T-helper 1 cell treated with Interleukin-12 subunit alpha and Interleukin-12 subunit beta and Interleukin-4 antibody, amounts not matched to agents 30 μg/mL and 1 μg/mL, for 36 hours (primary cell): ENCODE results near the gene CAMK4.

ENCODE experiments used
- H3K27ac Mint-ChIP-seq: one replicate; pipeline ENCODE4 v1.8.0; 2021; ENCODE audit warnings: mild to moderate bottlenecking, mixed read lengths
- H3K27me3 Mint-ChIP-seq: one replicate; pipeline ENCODE4 v1.8.0; 2021; ENCODE audit warnings: low read depth, mixed read lengths
- H3K36me3 Mint-ChIP-seq: one replicate; pipeline ENCODE4 v1.8.0; 2021; ENCODE audit warnings: low read depth, mixed read lengths
- H3K4me1 Mint-ChIP-seq: one replicate; pipeline ENCODE4 v1.8.0; 2021; ENCODE audit warnings: low read depth, mixed read lengths
- H3K4me3 Mint-ChIP-seq: one replicate; pipeline ENCODE4 v1.8.0; 2021; ENCODE audit warnings: mild to moderate bottlenecking, moderate library complexity, mixed read lengths
- H3K9me3 Mint-ChIP-seq: one replicate; pipeline ENCODE4 v1.8.0; 2021; ENCODE audit warnings: mixed read lengths

Gene CAMK4

DNA sequence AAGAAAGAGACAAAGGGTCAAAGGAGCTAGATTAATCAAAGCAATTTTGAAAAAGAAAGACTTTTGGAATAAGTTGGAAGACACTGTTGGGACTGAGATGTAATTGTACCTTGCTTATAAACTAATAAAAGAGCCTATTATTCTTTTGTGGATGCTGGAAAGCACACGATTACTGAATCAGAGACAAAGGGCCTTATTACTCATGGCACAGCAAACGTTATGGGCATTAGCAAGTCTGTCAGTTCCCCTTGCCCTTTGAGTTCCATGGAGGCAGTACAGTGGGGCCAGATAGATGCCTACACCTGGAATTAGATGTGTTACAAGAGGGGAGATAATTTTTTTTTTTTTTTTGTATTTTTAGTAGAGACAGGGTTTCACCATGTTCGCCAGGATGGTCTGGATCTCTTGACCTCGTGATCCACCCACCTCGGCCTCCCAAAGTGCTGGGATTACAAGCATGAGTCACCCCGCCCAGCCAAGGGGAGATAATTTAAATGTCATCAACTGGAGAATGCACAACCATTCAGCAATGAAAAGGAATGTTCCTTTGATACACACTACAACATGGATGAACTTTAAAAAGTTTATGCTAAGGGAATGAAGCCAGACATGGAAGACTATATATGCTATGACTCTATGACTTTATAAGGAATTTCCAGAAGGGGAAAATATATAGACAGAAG is 159.2 kb downstream of the CAMK4 start:
- no peak overlapping the region for H3K27ac Mint-ChIP-seq
- H3K4me3 Mint-ChIP-seq, result no peak overlapping the region
- H3K27me3 Mint-ChIP-seq, result no peaks in the 10 kb centered on the region
- H3K9me3 Mint-ChIP-seq, result no peaks in the 10 kb centered on the region
- no peaks in the 10 kb centered on the region for H3K4me1 Mint-ChIP-seq
- H3K36me3 Mint-ChIP-seq, result peaks cover 14% of the 10 kb centered on the region

DNA sequence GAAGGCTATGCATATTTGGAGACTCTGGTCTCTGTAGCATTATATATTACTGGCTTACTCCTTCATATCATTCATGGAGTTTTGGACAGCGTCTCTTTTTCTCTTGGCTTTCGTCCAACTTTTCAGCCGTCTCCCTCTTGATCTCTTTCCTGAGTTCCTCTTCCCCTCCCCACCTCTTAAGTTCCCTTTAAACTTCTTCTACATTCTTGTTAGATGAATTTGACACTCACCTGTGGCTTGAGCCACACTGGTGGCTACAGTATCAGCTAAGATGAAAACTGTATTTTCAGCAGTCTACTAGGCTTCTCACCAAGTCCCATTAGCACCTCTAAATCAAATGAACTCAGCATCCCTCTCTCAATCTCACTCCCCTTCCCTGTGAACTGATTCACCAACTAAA is 160.0 kb downstream of the CAMK4 start:
- Mint-ChIP-seq H3K4me3 (no peak overlapping the region), H3K9me3 (no peaks in the 10 kb centered on the region), H3K36me3 (peaks cover 17% of the 10 kb centered on the region), H3K27ac (no peak overlapping the region), H3K4me1 (no peaks in the 10 kb centered on the region), H3K27me3 (no peaks in the 10 kb centered on the region)

DNA sequence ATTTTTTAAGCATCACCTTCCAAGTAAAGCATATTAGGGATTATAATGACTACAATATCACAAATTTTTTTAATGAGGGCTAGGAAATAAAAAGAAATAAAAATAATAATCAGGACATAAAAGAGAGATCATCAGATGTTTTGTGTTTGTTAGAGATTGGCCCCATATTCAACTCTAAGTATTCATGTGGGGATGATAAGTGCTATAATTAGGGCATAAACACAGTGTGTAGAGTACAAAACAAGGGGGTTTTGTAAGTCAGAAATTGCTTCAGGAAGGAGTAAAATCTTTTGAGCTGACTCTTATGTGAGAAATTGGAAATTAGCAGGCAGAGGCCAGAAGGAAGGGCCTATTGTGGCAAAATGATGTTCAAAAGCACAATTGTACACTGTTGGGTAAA is 160.9 kb downstream of the CAMK4 start:
- H3K4me1 Mint-ChIP-seq, result no peaks in the 10 kb centered on the region
- no peaks in the 10 kb centered on the region for H3K9me3 Mint-ChIP-seq
- peaks cover 17% of the 10 kb centered on the region for H3K36me3 Mint-ChIP-seq
- no peak overlapping the region for H3K27ac Mint-ChIP-seq
- H3K27me3 Mint-ChIP-seq, result no peaks in the 10 kb centered on the region
- no peak overlapping the region for H3K4me3 Mint-ChIP-seq

GRCh38 chr5:111385970-111386831 is 162.0 kb downstream of the CAMK4 start:
- H3K9me3 Mint-ChIP-seq, result no peaks in the 10 kb centered on the region
- H3K27ac Mint-ChIP-seq, result no peak overlapping the region
- H3K4me3 Mint-ChIP-seq, result no peak overlapping the region
- H3K36me3 Mint-ChIP-seq, result peaks cover 16% of the 10 kb centered on the region
- H3K27me3 Mint-ChIP-seq, result no peaks in the 10 kb centered on the region
- no peaks in the 10 kb centered on the region for H3K4me1 Mint-ChIP-seq

DNA sequence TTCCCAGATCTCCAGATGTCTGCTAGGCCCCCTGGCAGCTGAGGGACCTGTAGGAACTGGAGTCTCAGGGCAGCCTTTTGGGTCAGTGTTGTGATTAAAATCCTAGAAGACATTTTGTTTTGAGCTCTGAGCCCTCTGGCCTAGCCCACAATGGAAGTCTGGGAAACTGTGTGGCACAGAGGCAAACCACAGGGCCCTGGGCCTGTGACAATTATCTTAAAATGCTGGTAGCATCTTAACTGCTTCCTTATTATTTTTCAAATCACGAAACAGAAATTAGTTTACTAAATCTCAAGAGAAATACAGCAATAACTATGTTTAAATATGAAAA is 162.6 kb downstream of the CAMK4 start:
- H3K4me1 Mint-ChIP-seq, result no peaks in the 10 kb centered on the region
- no peak overlapping the region for H3K27ac Mint-ChIP-seq
- peaks cover 17% of the 10 kb centered on the region for H3K36me3 Mint-ChIP-seq
- no peaks in the 10 kb centered on the region for H3K27me3 Mint-ChIP-seq
- H3K4me3 Mint-ChIP-seq, result no peak overlapping the region
- no peaks in the 10 kb centered on the region for H3K9me3 Mint-ChIP-seq

- no peaks in the 10 kb centered on the region for H3K4me1 Mint-ChIP-seq
- peaks cover 17% of the 10 kb centered on the region for H3K36me3 Mint-ChIP-seq
- no peaks in the 10 kb centered on the region for H3K9me3 Mint-ChIP-seq
- no peak overlapping the region for H3K27ac Mint-ChIP-seq
- H3K4me3 Mint-ChIP-seq, result no peak overlapping the region
- H3K27me3 Mint-ChIP-seq, result no peaks in the 10 kb centered on the region
These were observed 163.2 kb downstream of the CAMK4 start for GRCh38 chr5:111387361-111387760.

DNA sequence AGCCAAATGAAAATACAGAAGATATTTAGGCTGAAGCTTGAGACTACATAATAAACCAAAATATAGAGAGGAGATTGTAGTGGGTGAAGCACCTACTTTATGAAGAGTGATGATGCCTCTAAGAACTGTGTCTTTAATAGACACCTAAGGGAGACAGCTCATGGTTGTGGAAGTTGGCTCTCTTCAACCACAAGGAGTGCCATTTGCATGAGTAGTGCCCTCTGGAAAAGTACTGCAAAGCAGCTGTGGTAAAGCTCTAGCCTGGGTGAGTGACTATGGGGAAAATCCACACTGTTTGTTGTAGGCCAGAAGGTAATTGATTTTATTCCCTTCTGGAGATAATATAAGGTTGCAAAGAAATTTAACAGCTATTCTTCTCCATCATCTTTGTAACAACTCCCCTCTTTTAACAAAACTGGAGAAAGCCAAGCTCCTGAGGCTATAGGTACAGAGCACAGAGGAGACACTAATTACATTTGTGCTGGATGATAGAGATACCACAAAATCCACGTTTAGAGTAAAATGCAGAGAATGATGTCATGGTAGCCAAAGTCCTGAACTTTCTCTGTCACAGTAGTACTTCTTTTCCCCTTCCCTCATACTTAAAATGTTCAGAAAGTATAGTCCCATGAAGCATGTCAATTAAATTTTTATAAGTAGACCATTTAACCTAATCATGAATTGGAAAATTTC is 165.4 kb downstream of the CAMK4 start:
- Mint-ChIP-seq H3K27me3 (no peaks in the 10 kb centered on the region), H3K4me3 (no peak overlapping the region), H3K36me3 (peaks cover 19% of the 10 kb centered on the region), H3K9me3 (no peaks in the 10 kb centered on the region), H3K27ac (no peak overlapping the region), H3K4me1 (no peaks in the 10 kb centered on the region)

DNA sequence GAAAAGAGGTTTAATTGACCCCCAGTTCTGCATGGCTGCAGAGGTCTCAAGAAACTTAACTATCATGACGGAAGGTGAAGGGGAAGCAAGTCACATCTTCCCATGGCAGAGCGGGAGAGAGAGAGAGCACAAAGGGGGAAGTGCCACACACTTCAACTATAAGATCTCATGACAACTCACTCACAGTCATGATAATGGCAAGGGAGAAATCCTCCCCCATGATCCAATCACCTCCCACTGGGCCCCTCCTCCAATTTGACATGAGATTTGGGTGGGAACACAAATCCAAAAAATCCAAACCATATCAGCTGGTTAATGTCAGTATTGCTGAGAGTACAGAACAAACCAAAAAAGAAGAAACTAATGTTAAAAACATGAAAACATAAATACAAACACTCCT is 168.0 kb downstream of the CAMK4 start:
- Mint-ChIP-seq H3K4me1 (no peaks in the 10 kb centered on the region), H3K27ac (no peak overlapping the region), H3K9me3 (no peaks in the 10 kb centered on the region), H3K36me3 (peaks cover 19% of the 10 kb centered on the region), H3K27me3 (no peaks in the 10 kb centered on the region), H3K4me3 (no peak overlapping the region)

- Mint-ChIP-seq H3K36me3 (peaks cover 19% of the 10 kb centered on the region), H3K27ac (no peak overlapping the region), H3K9me3 (no peaks in the 10 kb centered on the region), H3K4me3 (no peak overlapping the region), H3K27me3 (no peaks in the 10 kb centered on the region), H3K4me1 (peaks cover 14% of the 10 kb centered on the region)
These were observed 170.4 kb downstream of the CAMK4 start for GRCh38 chr5:111394586-111394985.

DNA sequence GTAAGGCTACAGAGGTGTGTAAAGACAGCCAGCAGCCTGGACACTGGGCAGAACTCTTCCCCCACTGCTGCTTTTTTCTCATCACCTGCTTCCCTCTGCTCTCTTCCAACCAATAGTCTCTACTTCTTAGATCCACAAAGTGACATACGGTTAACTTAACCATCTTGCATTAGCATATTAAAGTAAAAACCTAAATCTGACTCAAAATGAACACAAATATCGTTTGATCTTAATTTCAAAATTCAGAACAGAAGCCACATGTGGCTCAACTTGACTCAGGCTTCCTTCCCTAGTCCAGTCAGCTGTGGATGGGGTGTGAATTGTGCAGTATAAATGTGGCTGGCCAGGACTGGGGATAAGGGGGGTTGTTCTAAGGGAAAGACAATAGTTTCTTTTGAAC is 173.8 kb downstream of the CAMK4 start:
- H3K36me3 Mint-ChIP-seq, result peaks cover 20% of the 10 kb centered on the region
- H3K9me3 Mint-ChIP-seq, result no peaks in the 10 kb centered on the region

DNA sequence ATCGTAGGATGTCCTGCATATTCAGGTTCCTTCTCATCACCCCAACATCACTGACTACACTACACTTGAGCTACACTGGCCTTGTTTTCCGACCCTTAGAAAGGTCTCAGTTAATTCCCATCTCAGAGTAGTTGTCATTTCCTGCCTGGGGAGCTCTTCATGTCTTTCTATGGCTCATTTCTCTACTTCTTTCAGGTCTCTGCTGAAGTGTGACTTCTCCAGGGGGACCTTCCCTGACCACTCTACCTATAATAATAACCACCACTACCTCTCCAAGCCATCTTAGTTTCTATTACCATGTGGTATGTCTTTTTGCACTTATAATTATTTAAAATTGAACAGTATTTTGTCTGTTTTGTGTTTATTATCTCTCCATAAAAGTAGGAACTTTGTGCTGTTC is 174.9 kb downstream of the CAMK4 start:
- Mint-ChIP-seq H3K4me3 (no peak overlapping the region), H3K27ac (no peak overlapping the region), H3K36me3 (peaks cover 24% of the 10 kb centered on the region), H3K27me3 (no peaks in the 10 kb centered on the region), H3K9me3 (no peaks in the 10 kb centered on the region), H3K4me1 (peaks cover 14% of the 10 kb centered on the region)

More for the DNA sequence above, 173.8 kb downstream of the CAMK4 start:
- no peak overlapping the region for H3K4me3 Mint-ChIP-seq
- no peak overlapping the region for H3K27ac Mint-ChIP-seq
- H3K27me3 Mint-ChIP-seq, result no peaks in the 10 kb centered on the region
- H3K4me1 Mint-ChIP-seq, result peaks cover 14% of the 10 kb centered on the region

DNA sequence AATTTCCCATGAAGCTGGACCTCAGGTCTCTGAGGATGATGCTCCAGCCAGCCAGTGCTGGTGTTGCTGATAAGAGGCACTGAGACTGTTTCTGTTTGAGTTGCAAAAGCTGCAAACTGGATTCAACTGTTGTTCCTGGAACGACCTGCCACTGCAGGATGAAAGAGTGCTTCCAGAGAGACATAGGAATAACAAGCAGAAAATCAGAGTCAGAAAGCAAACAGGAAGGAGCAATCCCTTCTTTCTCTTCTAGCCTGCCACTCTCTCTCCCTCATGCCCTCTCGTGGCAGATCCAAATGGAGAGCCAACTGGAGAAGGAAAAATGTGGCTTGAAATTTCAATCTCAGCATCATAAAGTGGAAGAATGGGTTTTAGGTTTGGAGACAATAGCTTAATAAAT is 177.7 kb downstream of the CAMK4 start:
- H3K9me3 Mint-ChIP-seq, result peaks cover 10% of the 10 kb centered on the region
- H3K4me1 Mint-ChIP-seq, result peaks cover 14% of the 10 kb centered on the region
- no peaks in the 10 kb centered on the region for H3K27me3 Mint-ChIP-seq
- peaks cover 32% of the 10 kb centered on the region for H3K36me3 Mint-ChIP-seq
- H3K4me3 Mint-ChIP-seq, result no peak overlapping the region
- no peak overlapping the region for H3K27ac Mint-ChIP-seq

- Mint-ChIP-seq H3K27me3 (no peaks in the 10 kb centered on the region), H3K27ac (no peak overlapping the region), H3K9me3 (peaks cover 24% of the 10 kb centered on the region), H3K36me3 (peaks cover 42% of the 10 kb centered on the region), H3K4me1 (no peaks in the 10 kb centered on the region), H3K4me3 (no peak overlapping the region)
These were observed 180.1 kb downstream of the CAMK4 start for GRCh38 chr5:111404270-111404769.

GRCh38 chr5:111407562-111407961 is 183.4 kb downstream of the CAMK4 start:
- peaks cover 40% of the 10 kb centered on the region for H3K36me3 Mint-ChIP-seq
- no peaks in the 10 kb centered on the region for H3K4me1 Mint-ChIP-seq
- no peak overlapping the region for H3K27ac Mint-ChIP-seq

DNA sequence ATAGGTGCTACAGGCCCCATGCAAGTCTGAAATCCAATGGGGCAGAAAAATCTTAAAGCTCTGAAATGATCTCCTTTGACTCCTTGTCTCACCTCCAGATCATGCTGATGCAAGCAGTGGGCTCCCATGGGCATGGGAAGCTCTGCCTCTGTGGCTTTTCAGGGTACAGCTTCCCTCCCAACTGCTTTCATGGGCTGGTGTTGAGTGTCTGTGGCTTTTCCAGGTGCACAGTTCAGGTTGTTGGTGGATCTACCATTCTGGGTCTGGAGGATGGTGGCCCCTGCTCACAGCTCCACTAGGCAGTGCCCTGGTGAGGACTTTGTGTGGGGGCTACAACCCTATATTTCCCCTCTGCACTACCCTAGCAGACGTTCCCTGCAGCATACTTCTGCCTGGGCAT is 184.6 kb downstream of the CAMK4 start:
- peaks cover 24% of the 10 kb centered on the region for H3K9me3 Mint-ChIP-seq

More at GRCh38 chr5:111407562-111407961, 183.4 kb downstream of the CAMK4 start:
- Mint-ChIP-seq H3K9me3 (peaks cover 24% of the 10 kb centered on the region), H3K27me3 (no peaks in the 10 kb centered on the region), H3K4me3 (no peak overlapping the region)

More for the DNA sequence above, 184.6 kb downstream of the CAMK4 start:
- peaks cover 36% of the 10 kb centered on the region for H3K36me3 Mint-ChIP-seq
- no peak overlapping the region for H3K27ac Mint-ChIP-seq
- H3K4me1 Mint-ChIP-seq, result no peaks in the 10 kb centered on the region
- no peaks in the 10 kb centered on the region for H3K27me3 Mint-ChIP-seq
- H3K4me3 Mint-ChIP-seq, result no peak overlapping the region
